ENCODE measurements around the gene NXN. TPM values are rescaled to one million over a fixed set of nuclear protein-coding genes. Genes with fewer than 3 reads are reported as not detected.
"Not testable (repeated sequence)": the region's sequence is repeated elsewhere in the genome, so short reads cannot be mapped to it uniquely, and the experiment has no call there.

The NXN gene
- total RNA-seq, 6 experiments from 2014 or later: 2.7 to 9.5 (median 8.0) TPM

- intact Hi-C loops (cut with DNase I): no loop called here
- no peak for DNase-seq
- 66% methylated on average over 8 of the region's 8 CpGs for WGBS (ENCODE audit: insufficient coverage, low coverage, low lambda C conversion rate, missing lambda C conversion rate)
- no peaks in the 10 kb centered on the region for H3K36me3 ChIP-seq
- no peak for ATAC-seq
- no peak for TF ChIP-seq POLR2A (IDR thresholded peaks at IDR 0.05)
- no peak for TF ChIP-seq CTCF (IDR thresholded peaks at IDR 0.05)
- H3K9me3 ChIP-seq: no peaks in the 10 kb centered on the region
- no peak overlapping the region for H3K4me3 ChIP-seq
- peaks cover 0 to 12% (median 0%) of the 10 kb centered on the region in 4 donors for H3K4me1 ChIP-seq
- no peaks in the 10 kb centered on the region for H3K27me3 ChIP-seq
- H3K27ac ChIP-seq: no peak overlapping the region
Observed at GRCh38 chr17:929586-929985, 50.0 kb downstream of the NXN start.

- Histone ChIP-seq H3K4me1 (peaks cover 0 to 12% (median 0%) of the 10 kb centered on the region in 4 donors), H3K36me3 (no peaks in the 10 kb centered on the region), H3K27me3 (no peaks in the 10 kb centered on the region), H3K9me3 (no peaks in the 10 kb centered on the region), H3K4me3 (no peak overlapping the region), H3K27ac (no peak overlapping the region)
- no peak for TF ChIP-seq CTCF (IDR thresholded peaks at IDR 0.05)
- no peak for TF ChIP-seq POLR2A (IDR thresholded peaks at IDR 0.05)
- ATAC-seq: no peak
- no peak for DNase-seq
- intact Hi-C loops (cut with DNase I): no loop called here
- WGBS (ENCODE audit: insufficient coverage, low coverage, low lambda C conversion rate, missing lambda C conversion rate): 57% methylated on average over 13 of the region's 17 CpGs
Observed at GRCh38 chr17:927611-928461, 51.7 kb downstream of the NXN start.

GRCh38 chr17:925817-926216, 53.8 kb downstream of the NXN start:
- Histone ChIP-seq H3K4me1 (peaks cover 0 to 12% (median 0%) of the 10 kb centered on the region in 4 donors), H3K27ac (no peak overlapping the region), H3K9me3 (no peaks in the 10 kb centered on the region), H3K27me3 (no peaks in the 10 kb centered on the region), H3K36me3 (no peaks in the 10 kb centered on the region), H3K4me3 (no peak overlapping the region)
- no peak for ATAC-seq
- WGBS (ENCODE audit: insufficient coverage, low coverage, low lambda C conversion rate, missing lambda C conversion rate): 54% methylated on average over 5 of the region's 6 CpGs
- no peak for DNase-seq
- intact Hi-C loops (cut with DNase I): no loop called here
- no peak for TF ChIP-seq POLR2A (IDR thresholded peaks at IDR 0.05)
- no peak for TF ChIP-seq CTCF (IDR thresholded peaks at IDR 0.05)

- intact Hi-C loops (cut with DNase I): no loop called here
Observed at GRCh38 chr17:924711-925475, 54.7 kb downstream of the NXN start.

GRCh38 chr17:924306-924705, 55.3 kb downstream of the NXN start:
- H3K27ac ChIP-seq: not testable (repeated sequence)

More at GRCh38 chr17:924711-925475, 54.7 kb downstream of the NXN start:
- H3K4me3 ChIP-seq: no peak overlapping the region
- no peaks in the 10 kb centered on the region for H3K27me3 ChIP-seq
- peaks cover 0 to 4% (median 0%) of the 10 kb centered on the region in 4 donors for H3K4me1 ChIP-seq
- no peaks in the 10 kb centered on the region for H3K36me3 ChIP-seq
- no peak for DNase-seq
- TF ChIP-seq POLR2A (IDR thresholded peaks at IDR 0.05) (no peak), CTCF (IDR thresholded peaks at IDR 0.05) (no peak)
- H3K9me3 ChIP-seq: no peaks in the 10 kb centered on the region
- 56% methylated on average over 8 of the region's 15 CpGs for WGBS (ENCODE audit: insufficient coverage, low coverage, low lambda C conversion rate, missing lambda C conversion rate)
- H3K27ac ChIP-seq: no peak overlapping the region
- ATAC-seq: no peak

More at GRCh38 chr17:924306-924705, 55.3 kb downstream of the NXN start:
- DNase-seq; ATAC-seq; H3K9me3 ChIP-seq; H3K27me3 ChIP-seq; intact Hi-C loops (cut with DNase I); H3K4me3 ChIP-seq; H3K4me1 ChIP-seq; H3K36me3 ChIP-seq: not testable (repeated sequence)
- WGBS (ENCODE audit: insufficient coverage, low coverage, low lambda C conversion rate, missing lambda C conversion rate): 81% methylated on average over 9 of the region's 15 CpGs
